SHP77 treated with DMSO at 0.1 percent for 48 hours (cell line): ENCODE measurements around the gene SELENOS.

Experiments
- DNase-seq: peaks from one replicate; lab custom pipeline; 2025; lab: John Stamatoyannopoulos, UW

The SELENOS gene

GRCh38 chr15:101277038-101277822 is at the start of gene SELENOS:
TSS of gene SELENOS (minus strand) at chr15:101277485. CDS start at chr15:101277417, 68 bp downstream.
- DNase-seq: peak; percentile 51

GRCh38 chr15:101326462-101327146 is 49.3 kb upstream of the SELENOS start:
- no peak for DNase-seq

GRCh38 chr15:101326026-101326315 is 48.7 kb upstream of the SELENOS start:
- DNase-seq: no peak

- DNase-seq: no peak
These were observed 48.2 kb upstream of the SELENOS start for GRCh38 chr15:101325263-101326025.

- DNase-seq: no peak
These were observed 47.4 kb upstream of the SELENOS start for GRCh38 chr15:101324524-101325177.

- no peak for DNase-seq
These were observed 46.7 kb upstream of the SELENOS start for GRCh38 chr15:101323793-101324523.

- DNase-seq: no peak
These were observed 45.7 kb upstream of the SELENOS start for GRCh38 chr15:101322854-101323477.

- DNase-seq: no peak
These were observed 44.9 kb upstream of the SELENOS start for GRCh38 chr15:101322016-101322695.

- no peak for DNase-seq
These were observed 43.3 kb upstream of the SELENOS start for GRCh38 chr15:101320501-101321052.

GRCh38 chr15:101318839-101319238 is 41.6 kb upstream of the SELENOS start:
- no peak for DNase-seq

- DNase-seq: no peak
These were observed 41.0 kb upstream of the SELENOS start for GRCh38 chr15:101318147-101318819.

GRCh38 chr15:101317336-101317872 is 40.1 kb upstream of the SELENOS start:
- no peak for DNase-seq

- DNase-seq: no peak
These were observed 39.2 kb upstream of the SELENOS start for GRCh38 chr15:101316529-101316928.

- DNase-seq: no peak
These were observed 38.5 kb upstream of the SELENOS start for GRCh38 chr15:101315736-101316135.

GRCh38 chr15:101314336-101315125 is 37.2 kb upstream of the SELENOS start:
- no peak for DNase-seq

GRCh38 chr15:101313041-101313761 is 35.9 kb upstream of the SELENOS start:
- no peak for DNase-seq

GRCh38 chr15:101310508-101310907 is 33.2 kb upstream of the SELENOS start:
- no peak for DNase-seq

- DNase-seq: no peak
These were observed 32.8 kb upstream of the SELENOS start for GRCh38 chr15:101310161-101310480.
